COR-L47 (cell line): ENCODE data around the gene ARRDC3.
A peak's percentile ranks its signal among the peaks of the same experiment; 100 is the strongest.

Experiments used
- DNase-seq: peaks from one replicate; lab custom pipeline; 2025; lab: John Stamatoyannopoulos, UW

The ARRDC3 gene

GRCh38 chr5:91384671-91385430 lies 1.7 kb upstream of the ARRDC3 start:
- DNase-seq: peak; percentile 92

DNA sequence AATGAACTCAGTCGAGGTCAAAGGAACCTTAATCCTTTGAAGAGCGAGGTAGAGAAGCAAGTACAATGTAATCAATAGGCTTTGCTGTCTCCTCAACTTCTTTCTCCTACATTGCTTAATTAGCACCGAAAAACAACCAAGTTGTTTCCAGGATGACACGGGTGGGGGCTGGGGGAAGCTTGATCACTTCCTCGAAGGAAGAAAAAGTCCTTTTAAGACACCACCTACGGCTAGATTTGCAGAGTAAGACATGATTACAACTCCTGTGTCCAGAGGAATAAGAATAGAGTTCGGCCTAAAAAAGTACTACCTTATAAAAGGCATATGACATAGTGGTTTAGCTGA lies 811 bp upstream of the ARRDC3 start:
- no peak for DNase-seq

GRCh38 chr5:91382530-91383026 lies 539 bp downstream of the ARRDC3 start:
- peak; percentile 24 for DNase-seq

DNA sequence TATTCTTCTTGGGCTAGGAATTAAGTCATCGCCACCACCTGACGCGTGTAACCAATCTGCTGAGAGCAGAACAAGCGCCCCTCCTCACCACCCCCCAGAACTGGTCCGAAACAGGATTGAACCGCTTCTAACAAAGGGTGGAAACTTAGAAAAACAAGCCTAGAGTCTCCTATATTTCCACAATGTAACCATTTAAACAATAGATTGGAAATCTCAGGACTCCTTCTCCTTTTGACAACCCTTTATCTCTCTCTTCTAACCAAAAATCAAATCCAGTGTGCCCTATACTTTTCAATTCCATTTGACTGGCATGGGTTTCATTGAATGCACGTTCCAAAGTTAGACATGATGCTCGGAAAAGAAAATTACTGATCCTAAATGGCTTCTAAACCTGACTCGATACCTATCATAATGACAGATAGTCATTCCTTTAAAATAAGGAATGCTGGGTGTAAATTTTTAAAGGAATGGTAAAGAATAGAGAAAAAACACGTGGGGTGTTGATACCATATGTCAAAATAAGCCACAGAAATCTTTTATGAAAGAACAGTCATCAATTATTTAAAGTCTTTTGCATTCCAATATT lies 1.2 kb downstream of the ARRDC3 start:
- peak; percentile 87 for DNase-seq

DNA sequence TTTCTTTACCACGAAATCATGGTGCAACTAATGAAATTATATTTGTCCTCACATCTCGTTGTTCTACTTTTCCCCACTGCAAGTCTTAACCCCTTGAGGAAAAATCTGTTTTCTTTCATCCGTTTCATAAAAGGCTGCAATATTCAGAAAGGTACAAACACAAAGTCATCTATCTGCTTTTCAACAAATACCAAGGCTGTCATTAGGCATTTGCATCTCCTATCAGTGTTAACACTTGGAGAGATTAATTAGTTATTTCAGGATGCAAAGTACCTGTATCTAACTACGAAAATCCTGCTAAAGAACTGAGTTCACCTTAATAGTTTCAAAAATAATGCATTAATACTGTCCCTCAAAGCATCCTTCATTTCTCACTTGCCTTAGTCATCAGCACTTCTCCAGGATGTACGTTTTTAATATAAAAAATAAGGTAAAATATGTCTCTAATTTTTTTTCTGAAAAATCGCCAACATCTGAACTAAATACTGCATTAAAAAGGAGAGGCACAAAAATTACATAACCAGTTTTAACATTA lies 1.8 kb downstream of the ARRDC3 start:
- no peak for DNase-seq

- peak; percentile 97 for DNase-seq
Observed at GRCh38 chr5:91380491-91381238, 2.5 kb downstream of the ARRDC3 start.

DNA sequence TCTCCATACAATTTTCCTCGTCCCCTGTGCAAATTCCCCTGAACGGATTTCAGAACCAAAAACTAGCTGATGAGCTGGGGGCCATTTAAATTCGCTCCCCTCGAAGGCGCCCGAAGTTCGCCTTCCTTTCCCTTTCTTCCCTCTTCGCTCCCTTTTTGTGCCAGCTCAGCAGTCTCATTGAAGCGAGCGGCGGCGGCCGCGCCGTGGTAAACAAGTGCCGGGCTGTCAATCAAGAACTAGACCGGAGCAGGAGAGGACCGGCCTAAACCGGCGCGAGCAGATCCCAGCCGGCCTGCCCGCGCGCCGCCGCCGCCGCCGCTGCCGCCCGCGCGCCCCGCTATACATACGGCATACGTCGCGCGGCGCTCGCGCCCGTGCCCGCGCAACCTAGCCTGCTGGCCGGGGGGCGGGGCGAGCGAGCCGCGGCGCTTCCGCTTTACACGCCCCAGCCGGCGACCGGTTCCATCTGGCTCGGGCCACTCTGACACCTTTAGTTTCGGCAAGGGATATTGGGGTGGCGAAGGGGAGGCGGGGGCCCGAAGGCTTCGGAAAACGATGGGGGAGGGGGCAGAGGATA lies 3.1 kb downstream of the ARRDC3 start:
- peak; percentile 97 for DNase-seq

- no peak for DNase-seq
Observed at GRCh38 chr5:91379246-91379913, 3.7 kb downstream of the ARRDC3 start.

- DNase-seq: no peak
Observed at GRCh38 chr5:91378752-91379211, 4.3 kb downstream of the ARRDC3 start.

- no peak for DNase-seq
Observed at GRCh38 chr5:91374893-91375520, 8.1 kb downstream of the ARRDC3 start.

GRCh38 chr5:91373600-91373999 lies 9.5 kb downstream of the ARRDC3 start:
- no peak for DNase-seq

DNA sequence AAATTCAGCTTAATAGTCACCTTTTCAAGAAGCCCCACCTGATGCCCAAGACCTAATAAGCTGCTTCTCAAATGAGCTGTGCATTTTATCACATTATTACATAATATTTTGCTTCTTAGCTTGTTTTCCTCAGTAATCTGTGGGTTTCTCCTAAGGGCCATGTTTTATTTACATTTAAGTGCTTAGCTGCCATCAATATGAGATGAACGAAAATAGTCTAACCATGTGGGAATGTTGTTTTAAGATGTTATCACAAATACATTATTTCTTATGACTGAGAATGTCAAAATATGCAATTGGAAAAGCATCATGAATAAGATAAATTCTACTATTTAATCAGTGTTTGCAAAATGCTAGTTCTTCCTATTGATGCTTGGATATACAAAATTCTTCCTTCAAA lies 10.1 kb downstream of the ARRDC3 start:
- DNase-seq: no peak

- DNase-seq: no peak
Observed at GRCh38 chr5:91369480-91369879, 13.6 kb downstream of the ARRDC3 start.

DNA sequence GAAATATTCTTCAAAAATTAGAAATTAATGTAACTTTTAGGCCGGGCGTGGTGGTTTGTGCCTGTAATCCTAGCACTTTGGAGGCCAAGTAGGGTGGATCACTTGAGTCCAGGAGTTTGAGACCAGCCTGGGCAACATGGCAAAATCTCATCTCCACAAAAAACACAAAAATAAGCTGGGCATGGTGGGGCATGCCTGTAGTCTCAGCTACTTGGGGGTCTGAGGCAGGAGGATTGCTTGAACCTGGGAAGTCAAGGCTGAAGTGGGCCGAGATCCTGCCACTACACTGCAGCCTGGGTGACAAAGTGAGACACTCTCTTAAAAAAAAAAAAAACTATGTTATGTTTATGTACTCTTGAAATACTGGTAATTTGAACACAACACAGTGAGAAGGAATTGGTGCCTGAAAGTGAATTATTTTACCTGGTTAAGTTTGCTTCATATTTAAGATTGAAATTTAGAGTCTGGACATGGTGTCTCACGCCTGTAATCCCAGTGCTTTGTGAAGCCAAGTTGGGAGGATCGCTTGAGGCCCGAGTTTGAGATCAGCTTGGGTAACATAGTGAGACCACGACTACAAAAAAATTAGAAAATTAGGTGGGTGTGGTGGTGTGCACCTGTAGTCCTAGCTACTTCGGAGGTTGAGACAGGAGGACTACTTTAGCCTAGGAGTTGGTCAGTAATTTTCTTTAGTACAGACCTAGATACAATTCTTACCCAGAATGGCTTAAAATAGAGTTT lies 15.0 kb downstream of the ARRDC3 start:
- DNase-seq: no peak

- DNase-seq: no peak
Observed at GRCh38 chr5:91367344-91367743, 15.8 kb downstream of the ARRDC3 start.

DNA sequence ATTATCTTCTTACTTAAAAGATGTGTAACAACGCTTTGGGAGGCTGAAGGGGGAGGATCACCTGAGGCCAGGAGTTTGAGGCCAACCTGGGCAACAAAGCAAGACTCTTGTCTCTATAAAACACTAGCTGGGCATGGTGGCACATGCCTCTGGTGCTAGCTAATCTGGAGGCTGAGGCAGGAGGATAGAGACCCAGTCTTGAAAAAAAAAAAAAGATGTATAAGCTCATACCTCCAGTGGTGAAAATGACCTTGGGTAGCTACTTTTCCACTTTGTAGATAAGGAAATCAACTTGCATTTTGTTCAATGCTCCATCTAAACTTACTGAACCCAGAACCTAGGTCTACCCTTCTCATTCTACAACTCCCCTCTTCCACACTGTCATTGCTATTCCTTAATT lies 16.6 kb downstream of the ARRDC3 start:
- no peak for DNase-seq

- DNase-seq: no peak
Observed at GRCh38 chr5:91365498-91365897, 17.6 kb downstream of the ARRDC3 start.

DNA sequence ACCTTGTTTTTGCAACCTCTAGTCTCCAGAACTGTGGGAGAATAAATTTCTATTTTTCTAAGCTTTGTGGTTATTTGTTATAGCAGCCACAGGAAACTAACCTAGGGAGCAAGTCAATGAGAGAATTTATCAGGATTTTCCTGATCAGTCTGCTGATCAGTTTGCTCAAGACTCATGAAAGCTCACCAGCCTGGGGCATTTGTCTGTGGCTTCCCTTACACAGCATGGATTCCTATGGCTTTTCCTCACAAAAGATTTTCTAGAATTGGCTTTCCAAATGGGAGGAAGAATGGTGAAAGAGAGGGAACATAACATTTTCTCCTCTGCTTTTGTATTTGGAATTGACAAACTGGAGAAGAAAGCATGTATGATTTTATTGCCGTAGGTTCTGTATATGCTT lies 20.2 kb downstream of the ARRDC3 start:
- no peak for DNase-seq

- no peak for DNase-seq
Observed at GRCh38 chr5:91361790-91362189, 21.3 kb downstream of the ARRDC3 start.

- no peak for DNase-seq
Observed at GRCh38 chr5:91361055-91361701, 21.9 kb downstream of the ARRDC3 start.
